Measurements from ENCODE around the gene OR51B4. TPM values are rescaled to one million over a fixed set of nuclear protein-coding genes. Genes with fewer than 3 reads are reported as not detected.
"Not testable (repeated sequence)": the region's sequence is repeated elsewhere in the genome, so short reads cannot be mapped to it uniquely, and the experiment has no call there.

Gene OR51B4
- total and polyA plus RNA-seq, 2 donors (not counting 3 experiments of a cell fraction or from before 2014, with no cell fraction given): 0.08 TPM; not detected in 1

- BruUV-seq (replicated peaks): no TSS peak
- no peak overlapping the region for H3K4me2 ChIP-seq (ENCODE audit: insufficient read depth, low read length)
- FAIRE-seq (no peak), DNase-seq (ENCODE audit: low read depth, low spot score) (no peak)
- dilution Hi-C loops (cut with MboI; ENCODE audit: extremely low pct_ligation_motif_present, low sequenced_read_pairs): no loop called here
- peak overlapping the region; percentile 53 for H2AFZ ChIP-seq (ENCODE audit: low read depth, low read length)
- H3K27ac ChIP-seq (ENCODE audit: insufficient read depth, low read depth, low read length): no peak overlapping the region
- no peaks in the 10 kb centered on the region for H3K79me2 ChIP-seq (ENCODE audit: control insufficient read depth, insufficient read depth, low read length)
- no peaks in the 10 kb centered on the region for H3K9me1 ChIP-seq (replicated peaks; ENCODE audit: control insufficient read depth, extremely low read depth, insufficient read depth, low read length)
- no peak overlapping the region for H3K4me3 ChIP-seq (replicated peaks in 1 of 3; ENCODE audit: insufficient read depth in 1 of 3, low read depth in 1 of 3, low read length in 3 of 3)
- no peaks in the 10 kb centered on the region for H3K4me1 ChIP-seq (ENCODE audit: control insufficient read depth, extremely low read depth, insufficient read depth, low read length)
- intact Hi-C loops (cut with micrococcal nuclease): loop anchor here (2.0 kb wide), 1 partner anchor 31 kb away; no protein-coding TSS in a partner anchor
- H3K36me3 ChIP-seq (ENCODE audit: control insufficient read depth in 2 of 2, extremely low read depth in 1 of 2, insufficient read depth in 2 of 2, low read length in 2 of 2): no peaks in the 10 kb centered on the region
- CTCF ChIA-PET: interaction anchor here (1.0 to 1.9 kb wide), 2 partner anchors 8 to 17 kb away, joined by 4 to 5 read pairs; no protein-coding TSS in a partner anchor
- TF ChIP-seq POLR2A (IDR thresholded peaks at IDR 0.05; ENCODE audit: low read depth, low read length) (no peak), GATA2 (IDR thresholded peaks at IDR 0.05; ENCODE audit: insufficient read depth, insufficient read length, low read depth, low read length) (no peak), POLR2AphosphoS5 (IDR thresholded peaks at IDR 0.05; ENCODE audit: insufficient read depth, low read depth, low read length) (no peak), MAX (IDR thresholded peaks at IDR 0.05; ENCODE audit: insufficient read depth, insufficient read length) (no peak), FOS (IDR thresholded peaks at IDR 0.05; ENCODE audit: borderline replicate concordance, insufficient read depth, low read length) (no peak), JUN (IDR thresholded peaks at IDR 0.05; ENCODE audit: borderline replicate concordance, insufficient read depth, insufficient read length, low read depth) (no peak), MYC (IDR thresholded peaks at IDR 0.05; ENCODE audit: low read depth, low read length) (no peak), CTCF (IDR thresholded peaks at IDR 0.05; ENCODE audit: extremely low read depth in 1 of 2, insufficient read depth in 1 of 2, low read depth in 1 of 2, low read length in 2 of 2) (no peak), EZH2 (IDR thresholded peaks at IDR 0.05; ENCODE audit: borderline replicate concordance, low read depth, low read length, severe bottlenecking) (no peak)
- H3K9me3 ChIP-seq (replicated peaks; ENCODE audit: control insufficient read depth, insufficient read depth, low read length): no peaks in the 10 kb centered on the region
- POLR2A ChIA-PET: no interaction called here
- no peaks in the 10 kb centered on the region for H3K27me3 ChIP-seq (ENCODE audit: control insufficient read depth in 2 of 2, insufficient read depth in 2 of 2, low read length in 2 of 2)
- H4K20me1 ChIP-seq (replicated peaks; ENCODE audit: control insufficient read depth, extremely low read depth, insufficient read depth, low read length): no peaks in the 10 kb centered on the region
- no peak overlapping the region for H3K9ac ChIP-seq (replicated peaks; ENCODE audit: extremely low read depth, insufficient read depth, low read length)
These were observed 3.9 kb downstream of the OR51B4 start for GRCh38 chr11:5297721-5298323.

DNA sequence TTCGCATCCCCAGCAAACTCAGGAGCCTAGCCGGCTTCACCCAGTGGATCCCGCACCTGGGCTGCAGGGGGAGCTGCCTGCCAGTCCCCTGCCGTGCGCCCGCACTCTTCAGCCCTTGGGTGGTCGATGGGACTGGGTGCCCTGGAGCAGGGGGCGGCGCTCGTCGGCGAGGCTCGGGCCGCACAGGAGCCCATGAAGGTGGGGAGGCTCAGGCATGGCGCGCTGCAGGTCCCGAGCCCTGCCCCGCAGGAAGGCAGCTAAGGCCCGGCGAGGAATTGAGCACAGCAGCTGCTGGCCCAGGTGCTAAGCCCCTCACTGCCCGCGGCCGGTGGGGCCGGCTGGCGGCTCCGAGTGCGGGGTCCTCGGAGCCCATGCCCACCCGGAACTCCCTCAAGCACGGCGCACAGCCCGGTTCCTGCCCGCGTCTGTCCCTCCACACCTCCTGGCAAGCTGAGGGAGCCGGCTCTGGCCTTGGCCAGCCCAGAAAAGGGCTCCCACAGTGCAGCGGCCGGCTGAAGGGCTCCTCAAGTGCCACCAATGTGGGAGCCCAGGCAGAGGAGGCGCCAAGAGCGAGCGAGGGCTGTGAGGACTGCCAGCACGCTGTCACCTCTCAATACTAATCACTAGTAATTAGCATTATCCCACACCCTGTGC, 7.3 kb downstream of the OR51B4 start:
- H3K4me3 ChIP-seq (replicated peaks in 1 of 3; ENCODE audit: insufficient read depth in 1 of 3, low read depth in 1 of 3, low read length in 3 of 3); H3K27ac ChIP-seq (ENCODE audit: insufficient read depth, low read depth, low read length); H3K27me3 ChIP-seq (ENCODE audit: control insufficient read depth in 2 of 2, insufficient read depth in 2 of 2, low read length in 2 of 2); H3K9me1 ChIP-seq (replicated peaks; ENCODE audit: control insufficient read depth, extremely low read depth, insufficient read depth, low read length); H3K79me2 ChIP-seq (ENCODE audit: control insufficient read depth, insufficient read depth, low read length); DNase-seq (ENCODE audit: low read depth, low spot score); H3K9ac ChIP-seq (replicated peaks; ENCODE audit: extremely low read depth, insufficient read depth, low read length); H2AFZ ChIP-seq (ENCODE audit: low read depth, low read length); H3K36me3 ChIP-seq (ENCODE audit: control insufficient read depth in 2 of 2, extremely low read depth in 1 of 2, insufficient read depth in 2 of 2, low read length in 2 of 2); CTCF ChIA-PET; H3K4me2 ChIP-seq (ENCODE audit: insufficient read depth, low read length); FAIRE-seq; dilution Hi-C loops (cut with MboI; ENCODE audit: extremely low pct_ligation_motif_present, low sequenced_read_pairs); H3K9me3 ChIP-seq (replicated peaks; ENCODE audit: control insufficient read depth, insufficient read depth, low read length); POLR2A ChIA-PET; H4K20me1 ChIP-seq (replicated peaks; ENCODE audit: control insufficient read depth, extremely low read depth, insufficient read depth, low read length); H3K4me1 ChIP-seq (ENCODE audit: control insufficient read depth, extremely low read depth, insufficient read depth, low read length); BruUV-seq (replicated peaks): not testable (repeated sequence)
- intact Hi-C loops (cut with micrococcal nuclease): loop anchor here (5.0 kb wide), 1 partner anchor 88 kb away; the partner anchor contains the start of gene OR51M1
